Neural progenitor cell (in vitro differentiated cells): ENCODE data around the gene TAOK2. TPM values are rescaled to one million over a fixed set of nuclear protein-coding genes. Genes with fewer than 3 reads are reported as not detected.

Experiments used
- DNase-seq: peaks from one replicate; pipeline ENCODE4 v3.0.0-alpha.2; 2016; ENCODE audit warnings: low spot score
- H2AFZ ChIP-seq: fragments of 200-600 bp; sonication (generic); replicated peaks from 2 replicates; pipeline ENCODE4 v1.6.1; 2016; ENCODE audit warnings: antibody characterized with exemption
- H3F3A ChIP-seq: fragments of 200-600 bp; sonication (generic); 2 replicates; pipeline ENCODE4 v1.6.1; 2016; ENCODE audit warnings: antibody characterized with exemption, low read depth
- H3K27ac ChIP-seq: fragments of 200-600 bp; sonication (generic); 2 replicates; pipeline ENCODE4 v1.5.1; 2016; ENCODE audit warnings: mild to moderate bottlenecking
- H3K27me3 ChIP-seq: fragments of 200-600 bp; sonication (generic); 2 replicates; pipeline ENCODE4 v1.6.1; 2016; ENCODE audit warnings: mild to moderate bottlenecking, moderate library complexity
- H3K36me3 ChIP-seq: fragments of 200-600 bp; sonication (generic); 2 replicates; pipeline ENCODE4 v1.5.1; 2016
- H3K4me1 ChIP-seq: fragments of 200-600 bp; sonication (generic); 2 replicates; pipeline ENCODE4 v1.6.1; 2016; ENCODE audit warnings: mixed run types
- H3K4me2 ChIP-seq: fragments of 200-600 bp; sonication (generic); 2 replicates; pipeline ENCODE4 v1.6.1; 2016
- H3K4me3 ChIP-seq: fragments of 200-600 bp; sonication (generic); 2 replicates; pipeline ENCODE4 v1.5.1; 2016
- H3K79me2 ChIP-seq: fragments of 200-600 bp; sonication (generic); 2 replicates; pipeline ENCODE4 v1.6.1; 2016; ENCODE audit warnings: low read depth
- H3K9ac ChIP-seq: fragments of 200-600 bp; sonication (generic); 2 replicates; pipeline ENCODE4 v1.6.1; 2016
- H3K9me3 ChIP-seq: fragments of 200-600 bp; sonication (generic); 2 replicates; pipeline ENCODE4 v1.5.1; 2016; ENCODE audit warnings: low read depth
- H4K20me1 ChIP-seq: fragments of 200-600 bp; sonication (generic); 2 replicates; pipeline ENCODE4 v1.6.1; 2016; ENCODE audit warnings: low read depth
- H3K27ac Mint-ChIP-seq: 3 replicates; pipeline ENCODE4 v1.8.0; 2021; ENCODE audit warnings: mixed read lengths
- H3K27me3 Mint-ChIP-seq: 2 replicates; pipeline ENCODE4 v1.8.0; 2022; ENCODE audit warnings: low read depth, mild to moderate bottlenecking, inconsistent platforms, moderate library complexity, mixed read lengths; ENCODE audit not compliant: insufficient read depth
- H3K36me3 Mint-ChIP-seq: 3 replicates; pipeline ENCODE4 v1.8.0; 2021; ENCODE audit warnings: mixed read lengths
- H3K4me1 Mint-ChIP-seq: 3 replicates; pipeline ENCODE4 v1.8.0; 2021; ENCODE audit warnings: mixed read lengths
- H3K4me3 Mint-ChIP-seq: 3 replicates; pipeline ENCODE4 v1.8.0; 2021; ENCODE audit warnings: mild to moderate bottlenecking, moderate library complexity, mixed read lengths
- H3K9me3 Mint-ChIP-seq: 3 replicates; pipeline ENCODE4 v1.8.0; 2020; ENCODE audit warnings: mixed read lengths
- CTCF ChIP-seq: fragments of 200-600 bp; sonication (generic); IDR thresholded peaks from 2 replicates; pipeline ENCODE4 v1.5.1; 2017; ENCODE audit warnings: antibody characterized with exemption, mild to moderate bottlenecking
- EZH2 ChIP-seq: fragments of 200-600 bp; sonication (generic); IDR thresholded peaks from 2 replicates; pipeline ENCODE4 v1.6.1; 2017; ENCODE audit warnings: antibody characterized with exemption, mild to moderate bottlenecking, moderate library complexity
- EZH2phosphoT487 ChIP-seq: fragments of 200-600 bp; sonication (generic); IDR thresholded peaks from 2 replicates; pipeline ENCODE4 v1.6.1; 2017; ENCODE audit warnings: antibody characterized with exemption
- total RNA-seq: library from RNA; depleted of rRNA; stranded (reverse); fragments of >200 nt; gene quantifications from 2 replicates; pipeline ENCODE4 v1.2.3, GENCODE V29; 2015; ENCODE audit warnings: low replicate concordance

Gene TAOK2
- total RNA-seq, 1 donor from 2014 or later: 13.8 TPM

- Mint-ChIP-seq H3K4me3 (no peak overlapping the region), H3K4me1 (peaks cover 3% of the 10 kb centered on the region)
Measured at GRCh38 chr16:29984137-29984763, 10.6 kb downstream of the TAOK2 start.

DNA sequence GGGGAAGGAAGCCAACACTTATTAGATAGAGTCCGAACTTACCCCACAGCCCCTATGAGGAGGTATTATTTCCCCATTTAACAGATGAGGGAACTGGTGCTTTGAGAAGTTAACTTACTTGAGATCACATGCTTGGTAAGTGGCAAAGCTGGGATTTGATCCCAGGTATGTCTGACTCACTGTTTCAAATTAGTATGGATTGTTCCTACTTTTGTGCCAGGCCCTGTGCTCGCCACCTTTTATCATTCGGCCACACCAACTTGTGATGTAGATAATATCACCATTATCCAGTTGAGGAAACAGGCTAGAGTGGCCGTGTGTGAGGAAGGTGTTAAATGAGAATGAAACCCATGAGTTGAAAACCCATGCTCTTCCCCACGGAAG lies 11.1 kb downstream of the TAOK2 start:
- Histone ChIP-seq H3K4me1 (no peaks in the 10 kb centered on the region), H3K4me3 (no peak overlapping the region), H3K27ac (no peak overlapping the region), H3K36me3 (no peaks in the 10 kb centered on the region), H3K9ac (no peak overlapping the region), H3F3A (no peaks in the 10 kb centered on the region), H3K9me3 (no peaks in the 10 kb centered on the region), H3K79me2 (no peaks in the 10 kb centered on the region), H3K27me3 (no peaks in the 10 kb centered on the region), H3K4me2 (no peak overlapping the region), H4K20me1 (no peaks in the 10 kb centered on the region), H2AFZ (no peak overlapping the region)
- no peak overlapping the region for H3K4me3 Mint-ChIP-seq
- DNase-seq: no peak
- H3K27ac Mint-ChIP-seq: no peak overlapping the region
- peaks cover 44% of the 10 kb centered on the region for H3K36me3 Mint-ChIP-seq
- TF ChIP-seq CTCF (no peak), EZH2phosphoT487 (no peak), EZH2 (no peak)
- no peaks in the 10 kb centered on the region for H3K9me3 Mint-ChIP-seq
- peaks cover 3% of the 10 kb centered on the region for H3K4me1 Mint-ChIP-seq
- H3K27me3 Mint-ChIP-seq: no peaks in the 10 kb centered on the region

More at GRCh38 chr16:29984137-29984763, 10.6 kb downstream of the TAOK2 start:
- Histone ChIP-seq H2AFZ (no peak overlapping the region), H3K36me3 (no peaks in the 10 kb centered on the region), H3K9ac (no peak overlapping the region), H3K4me2 (no peak overlapping the region), H3K27me3 (no peaks in the 10 kb centered on the region), H3K27ac (no peak overlapping the region), H3K9me3 (no peaks in the 10 kb centered on the region), H3K79me2 (no peaks in the 10 kb centered on the region), H3K4me1 (no peaks in the 10 kb centered on the region), H4K20me1 (no peaks in the 10 kb centered on the region), H3K4me3 (no peak overlapping the region), H3F3A (no peaks in the 10 kb centered on the region)
- no peak for TF ChIP-seq CTCF
- TF ChIP-seq EZH2: no peak
- TF ChIP-seq EZH2phosphoT487: no peak
- no peak overlapping the region for H3K27ac Mint-ChIP-seq
- DNase-seq: no peak
- H3K36me3 Mint-ChIP-seq: peaks cover 48% of the 10 kb centered on the region
- no peaks in the 10 kb centered on the region for H3K9me3 Mint-ChIP-seq
- no peaks in the 10 kb centered on the region for H3K27me3 Mint-ChIP-seq

GRCh38 chr16:29985271-29985811 lies 11.7 kb downstream of the TAOK2 start:
- Mint-ChIP-seq H3K27me3 (no peaks in the 10 kb centered on the region), H3K9me3 (no peaks in the 10 kb centered on the region), H3K4me3 (no peak overlapping the region), H3K36me3 (peaks cover 41% of the 10 kb centered on the region), H3K27ac (no peak overlapping the region), H3K4me1 (peaks cover 3% of the 10 kb centered on the region)
- Histone ChIP-seq H3F3A (no peaks in the 10 kb centered on the region), H3K79me2 (no peaks in the 10 kb centered on the region), H3K36me3 (no peaks in the 10 kb centered on the region), H3K27ac (no peak overlapping the region), H3K4me3 (no peak overlapping the region), H4K20me1 (no peaks in the 10 kb centered on the region), H2AFZ (no peak overlapping the region), H3K4me1 (no peaks in the 10 kb centered on the region), H3K9ac (no peak overlapping the region), H3K4me2 (no peak overlapping the region), H3K27me3 (no peaks in the 10 kb centered on the region), H3K9me3 (no peaks in the 10 kb centered on the region)
- DNase-seq: no peak
- TF ChIP-seq CTCF: no peak
- no peak for TF ChIP-seq EZH2
- TF ChIP-seq EZH2phosphoT487: no peak
